Neural cell (in vitro differentiated cells): ENCODE measurements around the gene BMPR1B.

Source experiments
- EZH2 ChIP-seq: fragments of 200-600, 300-800 bp; shearing (Covaris generic), sonication (generic); IDR thresholded peaks from 2 replicates; pipeline ENCODE4 v1.6.1; 2014; ENCODE audit warnings: antibody characterized with exemption, low read length, borderline replicate concordance, mild to moderate bottlenecking; ENCODE audit not compliant: insufficient read depth, poor library complexity, severe bottlenecking
- TF ChIP-seq, protein P1 (sequence below): fragments of 450-650 bp; IDR thresholded peaks from 2 replicates; pipeline ENCODE4 v1.5.1; 2014; ENCODE audit warnings: antibody characterized with exemption, mild to moderate bottlenecking, moderate library complexity; ENCODE audit not compliant: poor library complexity, severe bottlenecking
- TF ChIP-seq, protein P2 (sequence below): IDR thresholded peaks from 2 replicates; pipeline ENCODE4 v1.6.1; 2012; ENCODE audit warnings: borderline replicate concordance

DNA sequence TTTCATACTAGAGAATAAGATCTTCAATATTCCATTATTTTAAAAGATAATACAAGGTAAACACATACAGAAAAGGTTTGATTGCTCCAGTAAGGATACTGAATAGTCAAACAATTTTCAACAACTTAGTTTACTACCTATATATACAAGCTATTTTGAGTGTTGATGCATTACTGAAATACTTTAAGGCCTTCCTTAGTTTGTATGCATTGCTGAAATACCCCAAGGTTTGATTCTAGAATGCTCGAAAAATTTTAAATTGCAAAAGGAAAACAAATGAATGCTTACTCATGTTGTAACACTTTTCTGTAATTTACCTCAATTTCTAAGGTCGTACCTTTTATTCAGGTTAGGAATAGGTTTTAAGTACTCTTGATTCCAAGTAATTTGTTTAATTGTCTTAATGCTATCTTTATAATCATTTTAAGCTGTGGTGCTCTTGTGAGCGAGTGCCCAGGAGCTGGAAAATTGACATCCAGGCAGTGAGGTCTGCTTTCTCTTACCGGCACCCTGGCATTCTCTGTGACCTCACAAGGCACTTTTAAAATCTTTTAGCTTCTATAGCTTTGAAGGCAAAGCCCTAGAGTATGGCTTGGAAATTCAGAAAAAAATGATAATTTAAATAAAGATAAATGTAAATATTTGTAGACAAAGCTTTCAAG lies 114.0 kb downstream of the BMPR1B start:
- TF ChIP-seq, protein P1, sequence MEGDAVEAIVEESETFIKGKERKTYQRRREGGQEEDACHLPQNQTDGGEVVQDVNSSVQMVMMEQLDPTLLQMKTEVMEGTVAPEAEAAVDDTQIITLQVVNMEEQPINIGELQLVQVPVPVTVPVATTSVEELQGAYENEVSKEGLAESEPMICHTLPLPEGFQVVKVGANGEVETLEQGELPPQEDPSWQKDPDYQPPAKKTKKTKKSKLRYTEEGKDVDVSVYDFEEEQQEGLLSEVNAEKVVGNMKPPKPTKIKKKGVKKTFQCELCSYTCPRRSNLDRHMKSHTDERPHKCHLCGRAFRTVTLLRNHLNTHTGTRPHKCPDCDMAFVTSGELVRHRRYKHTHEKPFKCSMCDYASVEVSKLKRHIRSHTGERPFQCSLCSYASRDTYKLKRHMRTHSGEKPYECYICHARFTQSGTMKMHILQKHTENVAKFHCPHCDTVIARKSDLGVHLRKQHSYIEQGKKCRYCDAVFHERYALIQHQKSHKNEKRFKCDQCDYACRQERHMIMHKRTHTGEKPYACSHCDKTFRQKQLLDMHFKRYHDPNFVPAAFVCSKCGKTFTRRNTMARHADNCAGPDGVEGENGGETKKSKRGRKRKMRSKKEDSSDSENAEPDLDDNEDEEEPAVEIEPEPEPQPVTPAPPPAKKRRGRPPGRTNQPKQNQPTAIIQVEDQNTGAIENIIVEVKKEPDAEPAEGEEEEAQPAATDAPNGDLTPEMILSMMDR, result no peak
- TF ChIP-seq, protein P2, sequence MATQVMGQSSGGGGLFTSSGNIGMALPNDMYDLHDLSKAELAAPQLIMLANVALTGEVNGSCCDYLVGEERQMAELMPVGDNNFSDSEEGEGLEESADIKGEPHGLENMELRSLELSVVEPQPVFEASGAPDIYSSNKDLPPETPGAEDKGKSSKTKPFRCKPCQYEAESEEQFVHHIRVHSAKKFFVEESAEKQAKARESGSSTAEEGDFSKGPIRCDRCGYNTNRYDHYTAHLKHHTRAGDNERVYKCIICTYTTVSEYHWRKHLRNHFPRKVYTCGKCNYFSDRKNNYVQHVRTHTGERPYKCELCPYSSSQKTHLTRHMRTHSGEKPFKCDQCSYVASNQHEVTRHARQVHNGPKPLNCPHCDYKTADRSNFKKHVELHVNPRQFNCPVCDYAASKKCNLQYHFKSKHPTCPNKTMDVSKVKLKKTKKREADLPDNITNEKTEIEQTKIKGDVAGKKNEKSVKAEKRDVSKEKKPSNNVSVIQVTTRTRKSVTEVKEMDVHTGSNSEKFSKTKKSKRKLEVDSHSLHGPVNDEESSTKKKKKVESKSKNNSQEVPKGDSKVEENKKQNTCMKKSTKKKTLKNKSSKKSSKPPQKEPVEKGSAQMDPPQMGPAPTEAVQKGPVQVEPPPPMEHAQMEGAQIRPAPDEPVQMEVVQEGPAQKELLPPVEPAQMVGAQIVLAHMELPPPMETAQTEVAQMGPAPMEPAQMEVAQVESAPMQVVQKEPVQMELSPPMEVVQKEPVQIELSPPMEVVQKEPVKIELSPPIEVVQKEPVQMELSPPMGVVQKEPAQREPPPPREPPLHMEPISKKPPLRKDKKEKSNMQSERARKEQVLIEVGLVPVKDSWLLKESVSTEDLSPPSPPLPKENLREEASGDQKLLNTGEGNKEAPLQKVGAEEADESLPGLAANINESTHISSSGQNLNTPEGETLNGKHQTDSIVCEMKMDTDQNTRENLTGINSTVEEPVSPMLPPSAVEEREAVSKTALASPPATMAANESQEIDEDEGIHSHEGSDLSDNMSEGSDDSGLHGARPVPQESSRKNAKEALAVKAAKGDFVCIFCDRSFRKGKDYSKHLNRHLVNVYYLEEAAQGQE, result no peak
- TF ChIP-seq EZH2, result no peak
